Activated CD4-positive, alpha-beta T cell treated with anti-CD3 and anti-CD28 coated beads, Interleukin-2, amount 50 U/mL, for 4 hours (primary cell): Measurements from ENCODE around the gene STK32C.
"Not testable (repeated sequence)": the region's sequence is repeated elsewhere in the genome, so short reads cannot be mapped to it uniquely, and the experiment has no call there.

Experiments
- DNase-seq, 2 experiments: peaks; one replicate each; pipeline ENCODE4 v3.0.0-alpha.2; 2020

STK32C gene

GRCh38 chr10:132300582-132300981 is 7.2 kb downstream of the STK32C start:
- no peak for DNase-seq

- DNase-seq, result no peak
These were observed 8.1 kb downstream of the STK32C start for GRCh38 chr10:132299371-132300336.

GRCh38 chr10:132298038-132298881 is 9.5 kb downstream of the STK32C start:
- no peak for DNase-seq

GRCh38 chr10:132297526-132297925 is 10.2 kb downstream of the STK32C start:
- DNase-seq, result no peak

- DNase-seq, result no peak
These were observed 10.9 kb downstream of the STK32C start for GRCh38 chr10:132296666-132297443.

GRCh38 chr10:132295481-132295880 is 12.3 kb downstream of the STK32C start:
- not testable (repeated sequence) for DNase-seq

GRCh38 chr10:132294561-132295318 is 13.0 kb downstream of the STK32C start:
- DNase-seq, result no peak

- DNase-seq, result no peak
These were observed 13.8 kb downstream of the STK32C start for GRCh38 chr10:132293813-132294520.

- DNase-seq, result no peak
These were observed 14.4 kb downstream of the STK32C start for GRCh38 chr10:132293201-132293812.

- no peak for DNase-seq
These were observed 15.2 kb downstream of the STK32C start for GRCh38 chr10:132292287-132293200.

- no peak for DNase-seq
These were observed 15.9 kb downstream of the STK32C start for GRCh38 chr10:132291826-132292225.

- no peak for DNase-seq
These were observed 17.1 kb downstream of the STK32C start for GRCh38 chr10:132290631-132291030.

GRCh38 chr10:132289439-132289838 is 18.3 kb downstream of the STK32C start:
- DNase-seq, result no peak

GRCh38 chr10:132283604-132284382 is 24.0 kb downstream of the STK32C start:
- DNase-seq, result no peak

GRCh38 chr10:132282667-132283603 is 24.8 kb downstream of the STK32C start:
- DNase-seq, result no peak

- no peak for DNase-seq
These were observed 25.7 kb downstream of the STK32C start for GRCh38 chr10:132281915-132282666.

- DNase-seq, result no peak
These were observed 27.1 kb downstream of the STK32C start for GRCh38 chr10:132280646-132281074.
